Upper lobe of right lung (tissue), 1 donor: Measurements from ENCODE around the gene FAM117A. TPM values are rescaled to one million over a fixed set of nuclear protein-coding genes. Genes with fewer than 3 reads are reported as not detected.
A peak's percentile ranks its signal among the peaks of the same experiment; 100 is the strongest.
"Not testable (repeated sequence)": the region's sequence is repeated elsewhere in the genome, so short reads cannot be mapped to it uniquely, and the experiment has no call there.

Experiments
- ATAC-seq: fragments of 200-7000 bp; cut with Tn5 transposase; one replicate; pipeline ENCODE4 v1.9.1; 2020; ENCODE audit warnings: mild to moderate bottlenecking, moderate library complexity
- DNase-seq: peaks from one replicate; pipeline ENCODE4 v3.0.0-alpha.2; 2020
- H3K27ac ChIP-seq: fragments of 200-600 bp; one replicate; pipeline ENCODE4 v1.8.0; 2022
- H3K27me3 ChIP-seq: fragments of 200-600 bp; one replicate; pipeline ENCODE4 v1.8.0; 2022; ENCODE audit warnings: mild to moderate bottlenecking
- H3K36me3 ChIP-seq: fragments of 200-600 bp; one replicate; pipeline ENCODE4 v1.8.0; 2022
- H3K4me1 ChIP-seq: fragments of 200-600 bp; one replicate; pipeline ENCODE4 v1.8.0; 2022
- H3K4me3 ChIP-seq: fragments of 200-600 bp; one replicate; pipeline ENCODE4 v1.8.0; 2022; ENCODE audit warnings: mild to moderate bottlenecking
- H3K9me3 ChIP-seq: fragments of 200-600 bp; one replicate; pipeline ENCODE4 v1.8.0; 2022
- intact Hi-C: fragments of 100-400 bp; cut with DNase I; formaldehyde crosslinking; loops from one replicate; pipeline ENCODE4 v1.11.0; 2022
- total RNA-seq: library from RNA; stranded (reverse); fragmentation: NEBNext Ultra II Directional; extraction: Animal tissue kit (Norgen Biotek cat#: 25700); gene quantifications from one replicate; pipeline ENCODE4 v1.2.1, GENCODE V29; 2021
- TF ChIP-seq, protein P1 (sequence below): fragments of 200-600 bp; IDR thresholded peaks from one replicate; pipeline ENCODE4 v1.8.0; 2022; ENCODE audit warnings: antibody characterized with exemption
- donor health status: DM: no; HTN: yes; CAD: no; lungs with severe emphysema.

FAM117A gene
- total RNA-seq, 1 donor from 2014 or later: 11.8 TPM

DNA sequence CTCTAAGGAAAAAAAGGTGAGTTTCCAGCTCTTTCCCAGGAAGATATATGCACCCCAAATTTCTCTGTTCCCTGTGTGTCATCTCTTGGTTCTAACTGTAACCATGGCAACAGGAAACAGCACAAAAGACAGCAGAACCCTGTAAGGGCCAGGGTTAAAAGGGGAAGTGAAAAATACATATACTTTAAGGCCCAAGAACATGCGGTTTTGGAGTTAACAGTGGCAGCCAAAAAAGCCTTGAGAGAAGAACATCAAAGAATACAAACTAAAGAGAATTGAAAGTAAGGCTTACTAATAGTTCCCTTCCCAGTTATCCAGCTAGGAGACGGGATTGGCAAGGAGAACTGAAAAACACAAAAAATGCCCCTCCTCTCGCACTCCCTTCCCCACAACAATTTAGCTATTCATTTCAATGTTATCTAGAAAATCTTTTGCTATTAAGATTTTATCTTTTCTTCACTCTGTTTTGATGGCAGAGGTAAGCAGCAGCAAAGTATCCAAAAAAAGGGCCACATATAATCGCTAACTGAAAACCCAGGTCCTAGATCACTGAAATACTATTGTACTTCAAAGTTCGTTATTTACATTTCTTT is 87.6 kb downstream of the FAM117A start:
- Histone ChIP-seq H3K27ac (peak overlapping the region; percentile 96), H3K4me1 (peaks cover 32% of the 10 kb centered on the region)
- peak; percentile 20 for ATAC-seq

DNA sequence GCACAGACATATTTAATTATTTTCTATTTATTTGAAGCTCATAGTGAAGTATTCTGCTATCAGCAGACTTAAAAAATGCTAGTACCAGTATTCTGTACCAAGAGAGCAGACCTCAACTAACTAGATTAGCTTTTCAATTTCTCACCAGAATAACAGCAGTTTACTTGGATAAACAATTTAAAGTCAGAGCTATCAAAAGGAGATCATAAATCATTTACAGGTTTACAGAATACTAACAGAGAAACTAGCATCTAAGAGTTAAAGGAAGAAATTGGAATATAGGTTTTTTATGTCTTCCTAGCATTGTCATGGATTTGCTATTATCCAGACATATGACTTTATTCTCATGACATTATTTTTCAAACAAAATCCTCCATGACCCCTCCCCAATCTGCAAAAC is 89.4 kb downstream of the FAM117A start:
- Histone ChIP-seq H3K9me3 (no peaks in the 10 kb centered on the region), H3K27me3 (no peaks in the 10 kb centered on the region), H3K4me1 (peaks cover 45% of the 10 kb centered on the region), H3K36me3 (peaks cover 14% of the 10 kb centered on the region), H3K4me3 (no peak overlapping the region), H3K27ac (peak overlapping the region; percentile 8)
- no peak for DNase-seq
- TF ChIP-seq, protein P1, sequence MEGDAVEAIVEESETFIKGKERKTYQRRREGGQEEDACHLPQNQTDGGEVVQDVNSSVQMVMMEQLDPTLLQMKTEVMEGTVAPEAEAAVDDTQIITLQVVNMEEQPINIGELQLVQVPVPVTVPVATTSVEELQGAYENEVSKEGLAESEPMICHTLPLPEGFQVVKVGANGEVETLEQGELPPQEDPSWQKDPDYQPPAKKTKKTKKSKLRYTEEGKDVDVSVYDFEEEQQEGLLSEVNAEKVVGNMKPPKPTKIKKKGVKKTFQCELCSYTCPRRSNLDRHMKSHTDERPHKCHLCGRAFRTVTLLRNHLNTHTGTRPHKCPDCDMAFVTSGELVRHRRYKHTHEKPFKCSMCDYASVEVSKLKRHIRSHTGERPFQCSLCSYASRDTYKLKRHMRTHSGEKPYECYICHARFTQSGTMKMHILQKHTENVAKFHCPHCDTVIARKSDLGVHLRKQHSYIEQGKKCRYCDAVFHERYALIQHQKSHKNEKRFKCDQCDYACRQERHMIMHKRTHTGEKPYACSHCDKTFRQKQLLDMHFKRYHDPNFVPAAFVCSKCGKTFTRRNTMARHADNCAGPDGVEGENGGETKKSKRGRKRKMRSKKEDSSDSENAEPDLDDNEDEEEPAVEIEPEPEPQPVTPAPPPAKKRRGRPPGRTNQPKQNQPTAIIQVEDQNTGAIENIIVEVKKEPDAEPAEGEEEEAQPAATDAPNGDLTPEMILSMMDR: no peak
- no peak for ATAC-seq
- intact Hi-C loops: no loop called here

More for the DNA sequence above, 87.6 kb downstream of the FAM117A start:
- Histone ChIP-seq H3K9me3 (no peaks in the 10 kb centered on the region), H3K36me3 (peaks cover 14% of the 10 kb centered on the region), H3K27me3 (no peaks in the 10 kb centered on the region), H3K4me3 (peak overlapping the region; percentile 77)
- intact Hi-C loops: no loop called here
- DNase-seq: no peak
- TF ChIP-seq, protein P1: no peak

GRCh38 chr17:49673679-49674078 is 90.3 kb downstream of the FAM117A start:
- H3K27ac ChIP-seq, H3K27me3 ChIP-seq, H3K9me3 ChIP-seq, ATAC-seq, H3K4me3 ChIP-seq, DNase-seq, intact Hi-C loops: not testable (repeated sequence)
- Histone ChIP-seq H3K4me1 (peaks cover 45% of the 10 kb centered on the region), H3K36me3 (peaks cover 14% of the 10 kb centered on the region)

GRCh38 chr17:49670641-49671040 is 93.3 kb downstream of the FAM117A start:
- Histone ChIP-seq H3K9me3 (no peaks in the 10 kb centered on the region), H3K4me1 (peaks cover 49% of the 10 kb centered on the region), H3K27me3 (no peaks in the 10 kb centered on the region), H3K4me3 (no peak overlapping the region), H3K27ac (no peak overlapping the region), H3K36me3 (peaks cover 12% of the 10 kb centered on the region)
- intact Hi-C loops: no loop called here
- ATAC-seq (no peak), DNase-seq (no peak)
- TF ChIP-seq, protein P1: no peak

- H3K9me3 ChIP-seq: no peaks in the 10 kb centered on the region
Observed at GRCh38 chr17:49670002-49670401, 93.9 kb downstream of the FAM117A start.

GRCh38 chr17:49667854-49668253 is 96.1 kb downstream of the FAM117A start:
- intact Hi-C loops: no loop called here
- peak; percentile 81 for ATAC-seq
- H3K9me3 ChIP-seq: no peaks in the 10 kb centered on the region
- H3K4me3 ChIP-seq: no peak overlapping the region
- no peaks in the 10 kb centered on the region for H3K36me3 ChIP-seq
- no peak for DNase-seq
- no peaks in the 10 kb centered on the region for H3K27me3 ChIP-seq
- H3K27ac ChIP-seq: no peak overlapping the region
- peaks cover 42% of the 10 kb centered on the region for H3K4me1 ChIP-seq
- TF ChIP-seq, protein P1: no peak

More at GRCh38 chr17:49670002-49670401, 93.9 kb downstream of the FAM117A start:
- Histone ChIP-seq H3K27ac (no peak overlapping the region), H3K4me1 (peaks cover 43% of the 10 kb centered on the region), H3K36me3 (peaks cover 6% of the 10 kb centered on the region), H3K4me3 (no peak overlapping the region), H3K27me3 (no peaks in the 10 kb centered on the region)
- DNase-seq (no peak), ATAC-seq (no peak)
- TF ChIP-seq, protein P1: no peak
- intact Hi-C loops: no loop called here
